Osteocyte (in vitro differentiated cells): Measurements from ENCODE around the gene KCNJ1. TPM values are rescaled to one million over a fixed set of nuclear protein-coding genes. Genes with fewer than 3 reads are reported as not detected.
A peak's percentile ranks its signal among the peaks of the same experiment; 100 is the strongest.

Experiments
- DNase-seq: peaks from one replicate; pipeline ENCODE4 v3.0.0; 2021; ENCODE audit warnings: mixed read lengths; ENCODE audit not compliant: unreplicated experiment; ENCODE audit errors: extremely low spot score
- H3K27ac Mint-ChIP-seq: one replicate; pipeline ENCODE4 v1.8.0; 2021; ENCODE audit warnings: mild to moderate bottlenecking, mixed read lengths; ENCODE audit not compliant: unreplicated experiment
- H3K27me3 Mint-ChIP-seq: one replicate; pipeline ENCODE4 v1.8.0; 2021; ENCODE audit warnings: mixed read lengths; ENCODE audit not compliant: unreplicated experiment
- H3K36me3 Mint-ChIP-seq: one replicate; pipeline ENCODE4 v1.8.0; 2021; ENCODE audit warnings: mixed read lengths; ENCODE audit not compliant: unreplicated experiment
- H3K4me1 Mint-ChIP-seq: one replicate; pipeline ENCODE4 v1.8.0; 2021; ENCODE audit warnings: mixed read lengths; ENCODE audit not compliant: unreplicated experiment
- H3K4me3 Mint-ChIP-seq: one replicate; pipeline ENCODE4 v1.8.0; 2021; ENCODE audit warnings: mild to moderate bottlenecking, moderate library complexity, mixed read lengths; ENCODE audit not compliant: unreplicated experiment
- H3K9me3 Mint-ChIP-seq: one replicate; pipeline ENCODE4 v1.8.0; 2021; ENCODE audit warnings: mixed read lengths; ENCODE audit not compliant: unreplicated experiment
- total RNA-seq: library from RNA; stranded (reverse); gene quantifications from 2 replicates; pipeline ENCODE4 v1.2.1, GENCODE V29; 2021
- TF ChIP-seq, protein P1 (sequence below): fragments of 200-600 bp; sonication (generic); IDR thresholded peaks from 2 replicates; pipeline ENCODE4 v1.5.0; 2021; ENCODE audit warnings: antibody characterized with exemption, mild to moderate bottlenecking, moderate library complexity

The KCNJ1 gene
- total RNA-seq, 1 donor from 2014 or later, result not detected

DNA sequence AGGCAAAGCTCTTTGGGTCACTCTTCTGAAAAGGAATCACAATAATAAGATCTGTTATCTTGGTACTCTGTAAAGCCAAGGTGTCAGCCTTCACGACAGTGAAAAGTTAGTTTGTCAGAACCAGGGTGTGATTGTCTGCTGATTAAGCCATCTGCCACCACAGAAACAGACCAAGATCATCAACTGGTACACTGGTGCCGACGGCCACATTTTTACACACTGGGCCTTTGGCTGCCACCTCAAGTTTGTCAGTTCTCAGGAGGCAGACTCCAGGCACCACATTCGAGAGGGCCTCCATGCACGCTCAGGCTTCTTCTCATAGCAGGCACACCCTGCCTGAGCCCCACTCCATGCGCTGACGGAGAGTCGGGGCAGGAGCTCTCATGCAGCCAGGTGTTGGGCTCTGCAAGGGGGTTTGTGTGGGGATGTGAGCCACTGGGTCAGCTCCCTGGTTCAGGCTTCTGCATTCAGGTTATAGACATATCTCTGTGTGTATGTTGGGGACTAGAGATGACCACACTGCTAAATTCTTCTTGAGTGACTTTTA is 66.2 kb downstream of the KCNJ1 start:
- TF ChIP-seq, protein P1, sequence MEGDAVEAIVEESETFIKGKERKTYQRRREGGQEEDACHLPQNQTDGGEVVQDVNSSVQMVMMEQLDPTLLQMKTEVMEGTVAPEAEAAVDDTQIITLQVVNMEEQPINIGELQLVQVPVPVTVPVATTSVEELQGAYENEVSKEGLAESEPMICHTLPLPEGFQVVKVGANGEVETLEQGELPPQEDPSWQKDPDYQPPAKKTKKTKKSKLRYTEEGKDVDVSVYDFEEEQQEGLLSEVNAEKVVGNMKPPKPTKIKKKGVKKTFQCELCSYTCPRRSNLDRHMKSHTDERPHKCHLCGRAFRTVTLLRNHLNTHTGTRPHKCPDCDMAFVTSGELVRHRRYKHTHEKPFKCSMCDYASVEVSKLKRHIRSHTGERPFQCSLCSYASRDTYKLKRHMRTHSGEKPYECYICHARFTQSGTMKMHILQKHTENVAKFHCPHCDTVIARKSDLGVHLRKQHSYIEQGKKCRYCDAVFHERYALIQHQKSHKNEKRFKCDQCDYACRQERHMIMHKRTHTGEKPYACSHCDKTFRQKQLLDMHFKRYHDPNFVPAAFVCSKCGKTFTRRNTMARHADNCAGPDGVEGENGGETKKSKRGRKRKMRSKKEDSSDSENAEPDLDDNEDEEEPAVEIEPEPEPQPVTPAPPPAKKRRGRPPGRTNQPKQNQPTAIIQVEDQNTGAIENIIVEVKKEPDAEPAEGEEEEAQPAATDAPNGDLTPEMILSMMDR, result no peak
- no peak for DNase-seq
- H3K4me1 Mint-ChIP-seq, result peaks cover 39% of the 10 kb centered on the region
- no peaks in the 10 kb centered on the region for H3K27me3 Mint-ChIP-seq
- no peak overlapping the region for H3K4me3 Mint-ChIP-seq
- peaks cover under 1% of the 10 kb centered on the region for H3K9me3 Mint-ChIP-seq
- H3K27ac Mint-ChIP-seq, result no peak overlapping the region
- H3K36me3 Mint-ChIP-seq, result peaks cover 27% of the 10 kb centered on the region

DNA sequence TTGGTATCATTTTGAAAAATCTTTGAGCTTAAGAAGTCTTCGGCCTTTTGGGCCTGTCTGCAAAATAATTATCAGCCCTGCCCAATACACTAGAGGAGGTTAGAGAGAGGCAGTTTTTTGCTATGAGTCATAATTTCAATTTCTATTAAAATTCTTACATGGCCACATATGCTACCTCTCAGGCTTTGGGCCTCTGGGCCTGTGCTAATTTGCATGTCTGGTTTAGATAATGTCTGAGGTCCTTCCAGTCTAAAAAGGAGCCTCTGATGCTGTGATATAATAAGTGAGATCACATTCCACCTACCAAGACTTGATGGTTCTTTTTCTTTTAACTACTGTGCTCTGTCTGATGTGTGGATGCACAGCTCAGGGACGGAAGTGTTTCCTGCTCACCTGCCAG is 70.8 kb downstream of the KCNJ1 start:
- H3K27me3 Mint-ChIP-seq, result no peaks in the 10 kb centered on the region
- TF ChIP-seq, protein P1, result no peak
- H3K27ac Mint-ChIP-seq, result peak overlapping the region; percentile 33
- peaks cover 3% of the 10 kb centered on the region for H3K9me3 Mint-ChIP-seq
- H3K36me3 Mint-ChIP-seq, result peaks cover 20% of the 10 kb centered on the region
- no peak overlapping the region for H3K4me3 Mint-ChIP-seq
- H3K4me1 Mint-ChIP-seq, result peaks cover 15% of the 10 kb centered on the region
- DNase-seq, result no peak

DNA sequence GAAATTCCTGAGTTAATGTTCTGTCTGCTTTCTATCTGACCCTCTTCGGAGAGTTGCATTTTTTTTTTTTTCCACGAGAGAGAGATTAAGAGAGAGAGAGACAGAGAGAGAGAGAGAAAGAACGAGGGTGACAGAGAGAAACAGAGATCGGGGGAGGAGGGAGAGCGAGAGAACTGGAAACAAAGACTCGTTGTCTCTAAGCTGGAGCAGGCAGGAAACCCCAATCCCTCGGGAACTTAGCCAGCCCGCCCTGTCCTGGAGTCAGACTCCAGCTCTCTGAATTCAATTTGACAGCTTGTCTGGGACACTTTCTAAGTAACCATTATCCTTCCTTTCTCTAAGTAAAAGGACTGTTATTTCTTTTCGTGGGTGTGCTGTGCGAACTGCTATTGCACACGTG is 76.9 kb downstream of the KCNJ1 start:
- TF ChIP-seq, protein P1, result no peak
- Mint-ChIP-seq H3K36me3 (peaks cover 10% of the 10 kb centered on the region), H3K4me1 (peaks cover 38% of the 10 kb centered on the region), H3K4me3 (peak overlapping the region; percentile 65), H3K9me3 (no peaks in the 10 kb centered on the region), H3K27ac (peak overlapping the region; percentile 97), H3K27me3 (no peaks in the 10 kb centered on the region)
- DNase-seq, result no peak

DNA sequence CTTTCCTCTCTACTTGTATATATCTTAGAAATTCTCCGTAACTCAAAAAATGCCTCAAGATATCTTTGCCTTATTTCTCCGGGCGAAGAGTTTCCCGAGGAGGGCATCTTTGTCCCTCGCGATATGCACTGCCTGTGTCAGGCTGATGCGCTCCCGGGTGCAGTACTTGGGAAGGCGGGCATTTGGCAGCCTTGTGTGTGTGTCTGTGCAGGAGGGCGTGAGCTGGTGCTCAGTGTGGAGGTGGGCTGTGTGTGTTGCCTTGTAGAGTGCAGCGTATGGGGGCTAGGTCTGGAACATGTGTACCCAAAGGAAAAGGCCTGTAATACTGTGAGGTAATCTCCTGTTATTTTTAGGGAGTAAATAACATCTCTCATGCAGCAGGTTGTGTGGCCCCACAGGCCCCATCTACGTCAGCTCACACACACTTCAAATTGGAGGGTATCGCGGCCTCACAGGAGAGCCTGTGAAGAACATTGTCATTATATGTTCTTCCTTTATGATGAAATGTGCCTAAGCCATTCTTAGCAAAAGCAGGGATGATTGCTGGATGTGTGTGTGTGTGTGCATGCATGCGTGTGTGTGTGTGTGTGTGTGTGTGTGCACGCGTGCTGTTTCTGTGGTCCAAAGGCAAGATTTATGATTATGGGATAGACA is 77.5 kb downstream of the KCNJ1 start:
- no peak for DNase-seq
- TF ChIP-seq, protein P1, result no peak
- Mint-ChIP-seq H3K36me3 (peaks cover 10% of the 10 kb centered on the region), H3K27me3 (no peaks in the 10 kb centered on the region), H3K4me3 (peak overlapping the region; percentile 65), H3K9me3 (no peaks in the 10 kb centered on the region), H3K4me1 (peaks cover 38% of the 10 kb centered on the region), H3K27ac (peak overlapping the region; percentile 97)

Other genes with a start within 250 kb of the KCNJ1 start
- 20.9 and 22.1 TPM in 2 replicates for gene FLI1, start 173.2 kb downstream of the KCNJ1 start, total RNA-seq
- not detected in 2 replicates for gene KCNJ5, start 24.1 kb upstream of the KCNJ1 start, total RNA-seq
- not detected in 2 replicates for gene TP53AIP1, start 75.6 kb upstream of the KCNJ1 start, total RNA-seq